ENCODE measurements around the gene ACAT2.
A peak's percentile ranks its signal among the peaks of the same experiment; 100 is the strongest.

The ACAT2 gene

DNA sequence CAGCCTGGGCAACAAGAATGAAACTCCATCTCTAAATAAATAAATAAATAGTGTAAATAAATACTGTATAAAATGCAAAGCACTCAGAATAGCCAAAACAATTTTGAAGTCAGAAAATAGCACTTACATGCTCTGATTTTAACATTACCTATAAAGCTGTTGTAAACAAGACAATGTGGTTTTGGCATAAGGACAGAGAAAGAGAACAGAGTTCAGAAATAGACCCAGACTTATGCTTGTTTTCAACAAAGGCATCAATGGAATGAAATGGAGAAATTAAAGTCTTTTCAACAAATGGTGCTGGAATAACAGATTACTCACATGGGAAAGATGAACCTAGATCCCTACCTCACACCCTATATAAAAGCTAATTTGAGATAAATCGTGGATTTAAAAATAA lies 10.4 kb downstream of the ACAT2 start:
- DNase-seq (ENCODE audit: low spot score): no peak
- TF ChIP-seq, protein P1, sequence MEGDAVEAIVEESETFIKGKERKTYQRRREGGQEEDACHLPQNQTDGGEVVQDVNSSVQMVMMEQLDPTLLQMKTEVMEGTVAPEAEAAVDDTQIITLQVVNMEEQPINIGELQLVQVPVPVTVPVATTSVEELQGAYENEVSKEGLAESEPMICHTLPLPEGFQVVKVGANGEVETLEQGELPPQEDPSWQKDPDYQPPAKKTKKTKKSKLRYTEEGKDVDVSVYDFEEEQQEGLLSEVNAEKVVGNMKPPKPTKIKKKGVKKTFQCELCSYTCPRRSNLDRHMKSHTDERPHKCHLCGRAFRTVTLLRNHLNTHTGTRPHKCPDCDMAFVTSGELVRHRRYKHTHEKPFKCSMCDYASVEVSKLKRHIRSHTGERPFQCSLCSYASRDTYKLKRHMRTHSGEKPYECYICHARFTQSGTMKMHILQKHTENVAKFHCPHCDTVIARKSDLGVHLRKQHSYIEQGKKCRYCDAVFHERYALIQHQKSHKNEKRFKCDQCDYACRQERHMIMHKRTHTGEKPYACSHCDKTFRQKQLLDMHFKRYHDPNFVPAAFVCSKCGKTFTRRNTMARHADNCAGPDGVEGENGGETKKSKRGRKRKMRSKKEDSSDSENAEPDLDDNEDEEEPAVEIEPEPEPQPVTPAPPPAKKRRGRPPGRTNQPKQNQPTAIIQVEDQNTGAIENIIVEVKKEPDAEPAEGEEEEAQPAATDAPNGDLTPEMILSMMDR (IDR thresholded peaks at IDR 0.05; ENCODE audit: borderline replicate concordance, control extremely low read depth, extremely low read depth, insufficient read depth, missing control alignments): no peak
- in situ Hi-C loops (cut with MboI; ENCODE audit: low sequenced_read_pairs, unreplicated experiment): no loop called here

DNA sequence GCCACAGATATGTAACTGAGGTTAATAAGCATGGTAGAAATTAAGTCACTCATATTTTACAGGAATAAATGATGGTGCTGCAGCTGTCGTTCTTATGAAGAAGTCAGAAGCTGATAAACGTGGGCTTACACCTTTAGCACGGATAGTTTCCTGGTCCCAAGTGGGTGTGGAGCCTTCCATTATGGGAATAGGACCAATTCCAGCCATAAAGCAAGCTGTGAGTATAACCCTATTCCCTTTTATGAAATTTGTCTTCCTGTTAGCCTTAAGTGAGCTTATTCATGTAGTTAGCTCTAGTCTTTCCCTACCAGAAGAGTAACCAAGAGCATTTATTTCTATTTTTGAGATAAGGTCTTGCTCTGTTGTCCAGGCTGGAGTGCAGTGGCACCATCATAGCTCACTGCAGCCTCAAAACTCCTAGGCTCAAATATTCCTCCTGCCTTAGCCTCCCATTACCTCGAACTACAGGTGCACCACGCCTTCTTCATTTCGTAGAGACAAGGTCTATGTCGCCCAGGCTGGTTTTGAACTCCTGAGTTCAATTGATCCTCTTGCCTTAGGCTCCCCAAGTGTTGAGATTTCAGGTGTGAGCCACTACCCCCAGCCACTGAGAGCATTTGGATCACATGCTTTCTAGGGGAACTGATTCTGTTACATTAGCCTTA lies 15.5 kb downstream of the ACAT2 start:
- TF ChIP-seq, protein P1 (IDR thresholded peaks at IDR 0.05; ENCODE audit: borderline replicate concordance, control extremely low read depth, extremely low read depth, insufficient read depth, missing control alignments): no peak
- in situ Hi-C loops (cut with MboI; ENCODE audit: low sequenced_read_pairs, unreplicated experiment): no loop called here
- DNase-seq (ENCODE audit: low spot score): no peak

DNA sequence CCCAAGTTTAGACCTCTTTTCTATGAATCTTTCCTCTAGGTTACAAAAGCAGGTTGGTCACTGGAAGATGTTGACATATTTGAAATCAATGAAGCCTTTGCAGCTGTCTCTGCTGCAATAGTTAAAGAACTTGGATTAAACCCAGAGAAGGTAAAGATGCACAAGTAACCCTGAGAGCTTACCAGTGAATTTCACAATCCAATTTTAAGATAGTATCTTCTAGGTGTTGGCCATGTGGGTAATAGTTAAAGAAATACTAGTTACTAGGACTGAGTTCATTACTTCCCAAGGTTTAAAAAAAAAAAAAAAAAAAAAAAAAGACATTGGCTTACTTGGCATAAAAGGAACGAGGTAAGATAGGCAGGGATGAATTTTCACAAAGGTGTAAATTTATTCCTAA lies 16.3 kb downstream of the ACAT2 start:
- no peak for DNase-seq (ENCODE audit: low spot score)
- in situ Hi-C loops (cut with MboI; ENCODE audit: low sequenced_read_pairs, unreplicated experiment): no loop called here
- TF ChIP-seq, protein P1 (IDR thresholded peaks at IDR 0.05; ENCODE audit: borderline replicate concordance, control extremely low read depth, extremely low read depth, insufficient read depth, missing control alignments): no peak

DNA sequence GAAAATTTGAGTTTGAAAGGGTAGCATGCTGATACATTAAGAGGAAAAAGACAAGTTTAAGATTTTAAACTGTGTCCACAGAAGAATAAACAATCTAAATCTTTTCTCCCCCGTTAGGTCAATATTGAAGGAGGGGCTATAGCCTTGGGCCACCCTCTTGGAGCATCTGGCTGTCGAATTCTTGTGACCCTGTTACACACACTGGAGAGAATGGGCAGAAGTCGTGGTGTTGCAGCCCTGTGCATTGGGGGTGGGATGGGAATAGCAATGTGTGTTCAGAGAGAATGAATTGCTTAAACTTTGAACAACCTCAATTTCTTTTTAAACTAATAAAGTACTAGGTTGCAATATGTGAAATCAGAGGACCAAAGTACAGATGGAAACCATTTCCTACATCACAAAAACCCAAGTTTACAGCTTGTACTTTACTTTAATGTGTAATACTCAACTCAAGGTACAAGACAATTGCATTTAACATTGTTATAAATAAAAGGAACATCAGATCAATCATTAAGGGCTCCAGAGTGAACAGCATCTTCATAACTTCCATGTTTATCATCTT lies 16.8 kb downstream of the ACAT2 start:
- in situ Hi-C loops (cut with MboI; ENCODE audit: low sequenced_read_pairs, unreplicated experiment): no loop called here
- TF ChIP-seq, protein P1 (IDR thresholded peaks at IDR 0.05; ENCODE audit: borderline replicate concordance, control extremely low read depth, extremely low read depth, insufficient read depth, missing control alignments): no peak
- no peak for DNase-seq (ENCODE audit: low spot score)

DNA sequence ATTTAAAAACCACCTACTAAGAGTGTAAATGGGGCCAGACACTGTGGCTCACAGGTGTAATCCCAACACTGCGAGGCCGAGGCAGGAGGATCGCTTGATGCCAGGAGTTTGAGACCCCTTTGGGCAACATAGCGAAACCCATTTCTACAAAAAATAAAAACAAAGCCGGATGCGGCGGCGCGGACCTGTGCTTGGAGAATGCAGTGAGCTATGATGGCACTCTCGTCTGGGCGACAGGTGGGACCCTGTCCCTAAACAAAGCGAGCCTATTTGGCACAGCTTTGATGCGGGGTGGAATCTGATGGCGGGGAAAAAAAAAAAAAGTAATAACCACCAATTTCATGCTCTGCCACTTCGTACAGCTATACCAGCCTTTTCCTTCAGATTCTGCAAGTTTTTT lies 26.4 kb downstream of the ACAT2 start:
- DNase-seq (ENCODE audit: low spot score): no peak
- in situ Hi-C loops (cut with MboI; ENCODE audit: low sequenced_read_pairs, unreplicated experiment): no loop called here
- TF ChIP-seq, protein P1 (IDR thresholded peaks at IDR 0.05; ENCODE audit: borderline replicate concordance, control extremely low read depth, extremely low read depth, insufficient read depth, missing control alignments): no peak

DNA sequence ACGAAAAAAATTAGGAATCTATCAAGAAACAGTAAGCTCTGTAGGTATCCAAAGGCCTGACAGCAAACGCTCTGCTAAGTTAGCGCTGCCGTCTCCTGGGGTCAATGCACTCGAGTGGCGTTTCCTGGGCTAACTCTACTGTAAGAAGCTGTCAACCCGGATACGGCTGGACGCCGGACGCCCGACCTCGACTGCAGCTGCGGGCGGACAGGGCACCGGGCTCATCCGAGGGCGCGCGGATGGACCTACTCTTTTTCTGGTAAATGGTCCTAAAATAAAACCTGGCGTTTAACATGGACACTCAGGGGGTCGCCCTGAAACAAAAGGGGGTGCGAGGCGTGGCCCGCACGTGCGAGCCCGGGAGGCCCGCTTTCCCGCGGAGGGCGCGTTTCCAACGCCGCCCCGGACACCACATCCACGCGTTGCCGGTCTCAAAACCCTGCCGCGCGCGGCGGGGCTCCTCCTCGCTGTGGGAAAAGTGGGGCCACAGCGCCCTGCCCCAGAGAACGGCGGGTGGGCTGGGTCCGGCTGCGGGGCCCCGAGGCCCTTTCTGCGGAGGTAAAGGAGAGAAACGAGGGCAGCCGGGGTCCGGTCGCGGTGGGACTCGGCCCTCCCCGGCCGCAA lies 27.0 kb downstream of the ACAT2 start:
- in situ Hi-C loops (cut with MboI; ENCODE audit: low sequenced_read_pairs, unreplicated experiment): no loop called here
- TF ChIP-seq, protein P1 (IDR thresholded peaks at IDR 0.05; ENCODE audit: borderline replicate concordance, control extremely low read depth, extremely low read depth, insufficient read depth, missing control alignments): no peak
- DNase-seq (ENCODE audit: low spot score): peak; percentile 50

Data from GM13976 (cell line).